Aorta (tissue), 5 donors: ENCODE measurements around the gene STXBP4. TPM values are rescaled to one million over a fixed set of nuclear protein-coding genes. Genes with fewer than 3 reads are reported as not detected.

Experiments used
- ATAC-seq: fragments of 200-7000 bp; cut with Tn5 transposase; one replicate; pipeline ENCODE4 v1.9.1; 2022; ENCODE audit warnings: moderate library complexity; ENCODE audit not compliant: low FRiP score
- DNase-seq, 2 donors: peaks; one replicate each; pipeline ENCODE4 v3.0.0-alpha.2; 2020
- H3K27ac ChIP-seq, 2 donors: one replicate each; pipeline ENCODE4 v1.5.1; 2013; ENCODE audit warnings: low read length in 2 of 2, mild to moderate bottlenecking in 2 of 2, moderate library complexity in 2 of 2, control low read depth in 1 of 2, inconsistent platforms in 1 of 2, low read depth in 1 of 2
- H3K27me3 ChIP-seq, 2 donors: one replicate each; pipeline ENCODE4 v1.6.1; 2013; ENCODE audit warnings: control low read depth in 1 of 2, low read length in 1 of 2, mild to moderate bottlenecking in 1 of 2, moderate library complexity in 1 of 2; ENCODE audit not compliant: insufficient read depth in 2 of 2, control insufficient read depth in 1 of 2
- H3K36me3 ChIP-seq, 2 donors: one replicate each; pipeline ENCODE4 v1.6.1; 2013; ENCODE audit warnings: control low read depth in 1 of 2, low read length in 1 of 2, mild to moderate bottlenecking in 1 of 2; ENCODE audit not compliant: insufficient read depth in 2 of 2, control insufficient read depth in 1 of 2
- H3K4me1 ChIP-seq, 2 donors: one replicate each; pipeline ENCODE4 v1.6.1; 2013; ENCODE audit warnings: low read length in 2 of 2, control low read depth in 1 of 2, mild to moderate bottlenecking in 1 of 2, moderate library complexity in 1 of 2; ENCODE audit not compliant: insufficient read depth in 2 of 2, control insufficient read depth in 1 of 2
- H3K4me3 ChIP-seq, 2 donors: one replicate each; pipeline ENCODE4 v1.5.1; 2013; ENCODE audit warnings: low read length in 2 of 2, control low read depth in 1 of 2, mild to moderate bottlenecking in 1 of 2
- H3K9me3 ChIP-seq: one replicate; pipeline ENCODE4 v1.6.1; 2013; ENCODE audit warnings: mild to moderate bottlenecking, low read length; ENCODE audit not compliant: control insufficient read depth
- WGBS, 2 donors: extraction: QIAGEN DNeasy Blood & Tissue Kit; methylation state at CpG; one replicate each; pipeline ENCODE4 v1.1.7; 2013; 5-methylcytosine and 5-hydroxymethylcytosine counted together
- intact Hi-C, 2 donors: fragments of 100-400 bp; cut with DNase I; formaldehyde crosslinking; loops; one replicate each; pipeline versions ENCODE4 v1.14.2 to v1.15.0; 2022
- polyA plus RNA-seq, 2 donors: library from polyadenylated mRNA; stranded (reverse); fragments of 200-250 nt; gene quantifications; one replicate each; pipeline ENCODE4 v1.2.3, GENCODE V29; 2013
- total RNA-seq, 2 donors: library from RNA; stranded (reverse); fragmentation: NEBNext Ultra II Directional; extraction: Animal tissue kit (Norgen Biotek cat#: 25700); gene quantifications; one replicate each; pipeline ENCODE4 v1.2.1, GENCODE V29; 2021
- donor health status: healthy with polysubstance abuse.
- donor health status: Bipolar disorder and iron deficiency.
- donor health status: DM: no; HTN: no; CAD: no.
- donor health status: DM: no; HTN: no; CAD: no.
- donor health status: DM: yes; HTN: yes; CAD: no.

Gene STXBP4
- total and polyA plus RNA-seq, 4 donors: 0.75 to 21.5 (median 12.2) TPM

- Histone ChIP-seq H3K27me3 (no peaks in the 10 kb centered on the region), H3K27ac (no peak overlapping the region), H3K9me3 (no peaks in the 10 kb centered on the region), H3K4me3 (no peak overlapping the region), H3K4me1 (no peaks in the 10 kb centered on the region), H3K36me3 (peaks cover 3% of the 10 kb centered on the region in 2 donors)
- DNase-seq (no peak), ATAC-seq (no peak)
- intact Hi-C loops: no loop called here
- WGBS, 2 donors: 66 to 72% methylated on average over 5 of the region's 5 CpGs
Measured at GRCh38 chr17:54937018-54937417, 31.5 kb upstream of the STXBP4 start.

GRCh38 chr17:54937426-54937825 is 31.1 kb upstream of the STXBP4 start:
- no peaks in the 10 kb centered on the region for H3K27me3 ChIP-seq
- no peaks in the 10 kb centered on the region for H3K9me3 ChIP-seq
- H3K4me3 ChIP-seq: no peak overlapping the region
- H3K27ac ChIP-seq: no peak overlapping the region
- 96 to 97% methylated on average over 1 of the region's 1 CpG for WGBS, 2 donors
- H3K4me1 ChIP-seq: no peaks in the 10 kb centered on the region
- DNase-seq: no peak
- peaks cover 3% of the 10 kb centered on the region in 2 donors for H3K36me3 ChIP-seq
- no peak for ATAC-seq
- intact Hi-C loops: no loop called here

GRCh38 chr17:54941285-54941684 is 27.3 kb upstream of the STXBP4 start:
- WGBS, 2 donors: 90 to 93% methylated on average over 1 of the region's 1 CpG
- no peak for DNase-seq
- intact Hi-C loops: no loop called here

GRCh38 chr17:54944796-54945195 is 23.8 kb upstream of the STXBP4 start:
- Histone ChIP-seq H3K36me3 (peaks cover 2% of the 10 kb centered on the region in 2 donors), H3K9me3 (no peaks in the 10 kb centered on the region), H3K4me1 (no peaks in the 10 kb centered on the region), H3K27me3 (no peaks in the 10 kb centered on the region), H3K27ac (no peak overlapping the region), H3K4me3 (no peak overlapping the region)
- no peak for DNase-seq
- no peak for ATAC-seq
- WGBS, 2 donors: 89 to 92% methylated on average over 1 of the region's 1 CpG
- intact Hi-C loops: no loop called here

More at GRCh38 chr17:54941285-54941684, 27.3 kb upstream of the STXBP4 start:
- Histone ChIP-seq H3K4me3 (no peak overlapping the region), H3K27me3 (no peaks in the 10 kb centered on the region), H3K36me3 (peaks cover 2 to 3% of the 10 kb centered on the region in 2 donors), H3K9me3 (no peaks in the 10 kb centered on the region), H3K27ac (no peak overlapping the region), H3K4me1 (no peaks in the 10 kb centered on the region)
- ATAC-seq: no peak

GRCh38 chr17:54945231-54945630 is 23.3 kb upstream of the STXBP4 start:
- no peak for ATAC-seq
- 51 to 56% methylated on average over 1 of the region's 1 CpG for WGBS, 2 donors
- Histone ChIP-seq H3K27ac (no peak overlapping the region), H3K36me3 (peaks cover 2% of the 10 kb centered on the region in 2 donors), H3K9me3 (no peaks in the 10 kb centered on the region), H3K4me1 (no peaks in the 10 kb centered on the region), H3K27me3 (no peaks in the 10 kb centered on the region), H3K4me3 (no peak overlapping the region)
- no peak for DNase-seq
- intact Hi-C loops: no loop called here

GRCh38 chr17:54945671-54946070 is 22.9 kb upstream of the STXBP4 start:
- no peak for ATAC-seq
- intact Hi-C loops: no loop called here
- Histone ChIP-seq H3K36me3 (peaks cover 2% of the 10 kb centered on the region in 2 donors), H3K27me3 (no peaks in the 10 kb centered on the region), H3K27ac (no peak overlapping the region), H3K4me1 (no peaks in the 10 kb centered on the region), H3K9me3 (no peaks in the 10 kb centered on the region), H3K4me3 (no peak overlapping the region)
- DNase-seq: no peak
- 100% methylated on average over 1 of the region's 1 CpG for WGBS, 2 donors

- peaks cover 2% of the 10 kb centered on the region in 2 donors for H3K36me3 ChIP-seq
- H3K4me3 ChIP-seq: no peak overlapping the region
- no peaks in the 10 kb centered on the region for H3K4me1 ChIP-seq
- no peak overlapping the region for H3K27ac ChIP-seq
- H3K27me3 ChIP-seq: no peaks in the 10 kb centered on the region
- ATAC-seq: no peak
- DNase-seq: no peak
- H3K9me3 ChIP-seq: no peaks in the 10 kb centered on the region
- intact Hi-C loops: no loop called here
- WGBS, 2 donors: 94% methylated on average over 2 of the region's 2 CpGs
Measured at GRCh38 chr17:54947396-54947795, 21.2 kb upstream of the STXBP4 start.

- no peak overlapping the region for H3K27ac ChIP-seq
- DNase-seq (no peak), ATAC-seq (no peak)
- H3K9me3 ChIP-seq: no peaks in the 10 kb centered on the region
- no peaks in the 10 kb centered on the region for H3K4me1 ChIP-seq
- H3K36me3 ChIP-seq: peaks cover 2% of the 10 kb centered on the region in 2 donors
- no peak overlapping the region for H3K4me3 ChIP-seq
- intact Hi-C loops: no loop called here
- 66 to 74% methylated on average over 5 of the region's 5 CpGs for WGBS, 2 donors
- no peaks in the 10 kb centered on the region for H3K27me3 ChIP-seq
Measured at GRCh38 chr17:54948380-54948779, 20.2 kb upstream of the STXBP4 start.

GRCh38 chr17:54950116-54950515 is 18.4 kb upstream of the STXBP4 start:
- H3K27ac ChIP-seq: no peak overlapping the region
- no peak overlapping the region for H3K4me3 ChIP-seq
- H3K27me3 ChIP-seq: no peaks in the 10 kb centered on the region
- ATAC-seq: no peak
- no peak for DNase-seq
- 90 to 96% methylated on average over 2 of the region's 2 CpGs for WGBS, 2 donors
- H3K9me3 ChIP-seq: no peaks in the 10 kb centered on the region
- intact Hi-C loops: no loop called here
- H3K4me1 ChIP-seq: no peaks in the 10 kb centered on the region
- peaks cover under 1 to 4% of the 10 kb centered on the region in 2 donors for H3K36me3 ChIP-seq
